ENCODE data around the gene GMCL1.
"Not testable (repeated sequence)": the region's sequence is repeated elsewhere in the genome, so short reads cannot be mapped to it uniquely, and the experiment has no call there.

Gene GMCL1

GRCh38 chr2:69829256-69830044, at the start of gene GMCL1:
TSS of gene GMCL1 (plus strand) at chr2:69829660. CDS start at chr2:69829893, 233 bp downstream.
- DNase-seq (ENCODE audit: low read depth): peak; percentile 95

GRCh38 chr2:69780921-69781320, 48.5 kb upstream of the GMCL1 start:
- no peak for DNase-seq (ENCODE audit: low read depth)

- no peak for DNase-seq (ENCODE audit: low read depth)
These were observed 47.9 kb upstream of the GMCL1 start for GRCh38 chr2:69781321-69782248.

GRCh38 chr2:69784228-69784627, 45.2 kb upstream of the GMCL1 start:
- no peak for DNase-seq (ENCODE audit: low read depth)

- no peak for DNase-seq (ENCODE audit: low read depth)
These were observed 44.1 kb upstream of the GMCL1 start for GRCh38 chr2:69785358-69785757.

GRCh38 chr2:69786052-69786560, 43.4 kb upstream of the GMCL1 start:
- DNase-seq (ENCODE audit: low read depth): no peak

- DNase-seq (ENCODE audit: low read depth): peak; percentile 99
These were observed 40.2 kb upstream of the GMCL1 start for GRCh38 chr2:69789175-69789721.

GRCh38 chr2:69789772-69790600, 39.5 kb upstream of the GMCL1 start:
- DNase-seq (ENCODE audit: low read depth): no peak

GRCh38 chr2:69790601-69790959, 38.9 kb upstream of the GMCL1 start:
- DNase-seq (ENCODE audit: low read depth): no peak

- DNase-seq (ENCODE audit: low read depth): no peak
These were observed 38.4 kb upstream of the GMCL1 start for GRCh38 chr2:69791045-69791444.

GRCh38 chr2:69796174-69796573, 33.3 kb upstream of the GMCL1 start:
- DNase-seq (ENCODE audit: low read depth): no peak

- DNase-seq (ENCODE audit: low read depth): no peak
These were observed 32.2 kb upstream of the GMCL1 start for GRCh38 chr2:69797235-69797634.

GRCh38 chr2:69797836-69798289, 31.6 kb upstream of the GMCL1 start:
- peak; percentile 25 for DNase-seq (ENCODE audit: low read depth)

GRCh38 chr2:69798290-69798908, 31.1 kb upstream of the GMCL1 start:
- DNase-seq (ENCODE audit: low read depth): peak; percentile 57

GRCh38 chr2:69798909-69799526, 30.4 kb upstream of the GMCL1 start:
- peak; percentile 76 for DNase-seq (ENCODE audit: low read depth)

- DNase-seq (ENCODE audit: low read depth): no peak
These were observed 27.6 kb upstream of the GMCL1 start for GRCh38 chr2:69801745-69802290.

GRCh38 chr2:69802781-69803367, 26.6 kb upstream of the GMCL1 start:
- DNase-seq (ENCODE audit: low read depth): not testable (repeated sequence)

- no peak for DNase-seq (ENCODE audit: low read depth)
These were observed 25.0 kb upstream of the GMCL1 start for GRCh38 chr2:69804416-69804815.

GRCh38 chr2:69805887-69806286, 23.6 kb upstream of the GMCL1 start:
- DNase-seq (ENCODE audit: low read depth): no peak
